GM12874 (cell line): ENCODE measurements around the gene PTPRN2.

Experiments used
- CTCF ChIP-seq: IDR thresholded peaks from 2 replicates; pipeline ENCODE4 v1.5.1; 2011; ENCODE audit warnings: low read depth, mild to moderate bottlenecking, control low read depth, low read length, moderate library complexity; ENCODE audit not compliant: insufficient read depth

Gene PTPRN2

DNA sequence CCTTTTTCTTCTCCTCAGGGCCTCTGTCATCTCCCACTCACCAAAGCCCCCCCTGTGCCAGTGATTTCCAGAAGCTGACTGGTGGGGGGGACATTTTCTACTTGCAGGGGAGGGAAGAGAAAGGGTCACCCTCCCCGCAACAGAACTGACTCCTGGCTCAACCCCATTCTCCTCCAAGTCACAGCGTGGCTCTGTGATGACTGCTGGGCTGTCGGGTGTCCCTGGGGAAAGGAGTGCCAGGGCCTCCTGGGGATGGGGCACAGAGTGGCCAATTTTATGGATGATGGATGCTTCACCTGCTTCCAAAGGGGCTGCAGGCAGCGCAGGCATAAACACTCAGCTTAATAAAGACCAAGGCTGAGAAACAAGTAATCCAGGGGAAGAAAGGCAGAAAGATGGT is 523.0 kb downstream of the PTPRN2 start:
- no peak for TF ChIP-seq CTCF

DNA sequence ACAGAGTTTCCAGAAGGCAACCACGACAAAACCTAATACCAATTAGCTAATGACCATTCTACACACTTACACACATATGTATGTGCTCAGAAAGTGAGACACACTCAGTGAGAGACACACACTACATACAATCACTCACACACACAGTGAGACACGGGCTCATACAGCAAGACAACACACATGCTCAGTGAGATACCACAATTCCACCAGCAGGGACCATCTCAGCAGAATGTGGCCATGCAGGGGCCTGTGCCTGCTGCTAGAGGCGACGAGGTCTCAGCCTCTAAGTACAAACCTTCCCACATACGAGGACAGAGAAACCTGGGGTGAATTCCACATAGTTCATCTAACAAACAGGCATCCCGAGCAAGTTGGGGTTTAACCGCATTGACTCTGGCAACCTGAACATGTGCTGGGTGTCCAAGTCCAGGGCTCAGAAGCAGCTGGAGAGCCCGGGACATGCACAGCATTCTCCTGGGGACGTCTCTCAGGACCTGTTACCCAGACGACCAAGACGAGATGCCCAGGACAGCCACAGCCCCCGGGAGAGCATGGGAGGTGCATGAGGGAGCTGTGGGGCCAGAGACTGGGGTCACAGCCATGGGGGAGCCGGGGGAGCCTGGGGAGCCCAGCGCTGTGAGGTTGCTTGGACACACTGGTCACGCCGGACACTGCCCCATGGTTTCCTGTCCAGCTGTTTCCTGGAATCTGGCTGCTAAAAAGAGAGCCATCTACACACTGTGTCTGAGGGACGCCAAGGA is 523.6 kb downstream of the PTPRN2 start:
- no peak for TF ChIP-seq CTCF

DNA sequence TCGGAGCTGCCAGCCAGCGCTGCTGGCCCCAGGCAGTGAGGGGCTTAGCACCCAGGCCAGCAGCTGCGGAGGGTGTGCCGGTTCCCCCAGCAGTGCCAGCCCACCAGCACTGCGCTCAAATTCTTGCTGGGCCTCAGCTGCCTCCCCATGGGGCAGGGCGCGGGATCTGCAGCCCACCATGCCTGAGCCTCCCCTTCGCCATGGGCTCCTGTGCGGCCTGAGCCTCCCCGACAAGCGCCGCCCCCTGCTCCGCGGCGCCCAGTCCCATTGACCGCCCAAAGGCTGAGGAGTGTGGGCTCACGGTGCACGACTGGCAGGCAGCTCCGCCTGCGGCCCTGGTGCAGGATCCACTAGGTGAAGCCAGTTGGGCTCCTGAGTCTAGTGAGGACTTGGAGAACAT is 525.0 kb downstream of the PTPRN2 start:
- no peak for TF ChIP-seq CTCF

DNA sequence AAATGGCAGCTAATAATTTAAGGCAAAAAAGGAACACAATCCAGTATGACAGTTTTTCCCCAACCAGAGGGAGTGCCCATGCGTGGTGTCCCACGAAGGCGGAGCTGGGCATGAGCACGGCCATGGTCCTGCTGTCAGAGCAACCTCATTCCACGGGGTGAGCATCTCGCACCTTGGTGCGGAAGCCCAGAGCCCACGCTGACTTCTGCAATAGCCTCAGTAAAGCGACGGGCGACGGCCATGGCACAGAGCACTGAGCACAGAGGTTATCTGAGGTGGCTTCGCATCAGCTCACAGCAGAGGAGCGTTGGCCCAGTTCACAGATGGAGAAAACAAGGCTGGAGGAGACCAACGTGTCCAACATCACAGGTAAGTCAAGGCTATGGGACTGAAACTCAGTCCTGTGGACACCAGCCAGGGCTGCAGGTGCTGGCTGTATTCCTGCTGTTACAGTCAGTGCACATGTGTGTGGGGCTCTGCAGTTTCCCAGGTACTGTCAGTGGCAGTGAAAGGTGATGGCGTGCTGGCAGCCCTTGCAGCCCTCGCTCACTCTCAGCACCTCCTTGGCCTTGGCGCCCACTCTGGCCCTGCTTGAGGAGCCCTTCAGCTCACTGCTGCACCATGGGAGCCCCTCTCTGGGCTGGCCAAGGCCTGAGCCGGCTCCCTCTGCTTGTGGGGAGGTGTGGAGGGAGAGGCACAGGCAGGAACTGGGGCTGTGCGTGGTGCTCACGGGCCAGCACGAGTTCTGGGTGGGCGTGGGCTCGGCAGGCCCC is 525.6 kb downstream of the PTPRN2 start:
- TF ChIP-seq CTCF = no peak

GRCh38 chr7:158061026-158061630 is 526.5 kb downstream of the PTPRN2 start:
- TF ChIP-seq CTCF = no peak

GRCh38 chr7:158060216-158060615 is 527.4 kb downstream of the PTPRN2 start:
- no peak for TF ChIP-seq CTCF

DNA sequence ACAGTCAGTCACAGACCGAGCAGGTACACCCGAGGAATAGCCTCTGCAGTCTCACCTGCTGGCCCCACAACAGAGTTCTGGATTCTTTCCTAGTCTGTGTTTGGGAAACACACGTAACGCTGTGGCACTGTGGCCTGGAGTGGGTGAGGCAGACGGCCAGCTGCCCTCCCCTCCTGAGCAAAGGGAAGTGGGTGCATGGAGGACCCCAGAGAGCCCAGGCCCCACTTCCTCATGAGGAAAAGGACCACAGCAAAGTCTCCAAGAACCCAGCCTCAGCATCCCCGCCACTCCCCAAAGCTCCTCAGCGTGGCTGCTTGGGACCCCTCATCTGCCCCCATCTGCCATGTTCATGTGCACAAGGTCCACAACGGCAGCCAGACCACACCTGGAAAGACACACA is 530.2 kb downstream of the PTPRN2 start:
- no peak for TF ChIP-seq CTCF
